ENCODE measurements around the gene RC3H1. TPM values are rescaled to one million over a fixed set of nuclear protein-coding genes. Genes with fewer than 3 reads are reported as not detected.
A peak's percentile ranks its signal among the peaks of the same experiment; 100 is the strongest.
"Not testable (repeated sequence)": the region's sequence is repeated elsewhere in the genome, so short reads cannot be mapped to it uniquely, and the experiment has no call there.

The RC3H1 gene
- total RNA-seq, 1 donor from 2014 or later, result 23.2 TPM

DNA sequence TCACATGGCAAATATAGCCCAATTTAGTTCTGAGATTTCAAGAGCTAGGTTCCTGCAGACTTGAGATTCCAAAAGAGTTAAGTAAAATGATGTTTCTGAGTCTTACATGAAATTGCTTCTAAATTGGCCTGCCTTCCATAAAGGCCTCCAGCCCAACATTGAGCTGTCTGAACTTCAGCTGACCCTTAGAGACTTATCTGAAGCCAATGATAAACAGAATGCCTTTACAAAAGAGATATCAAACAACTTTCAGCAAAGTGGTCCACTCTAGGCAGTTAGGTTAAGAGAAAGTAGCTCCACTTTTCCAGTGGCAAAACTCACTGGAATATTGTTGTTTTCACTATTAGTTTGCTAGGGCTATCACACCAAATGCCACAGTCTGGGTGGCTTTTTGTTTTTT lies 6.3 kb upstream of the RC3H1 start:
- DNase-seq (no peak), ATAC-seq (no peak)
- intact Hi-C loops (cut with micrococcal nuclease), result no loop called here

- no peak for DNase-seq
- intact Hi-C loops (cut with micrococcal nuclease), result no loop called here
Observed at GRCh38 chr1:174023440-174023839, 1.3 kb upstream of the RC3H1 start.

GRCh38 chr1:174022976-174023277 lies 770 bp upstream of the RC3H1 start:
- no peak for DNase-seq
- intact Hi-C loops (cut with micrococcal nuclease), result no loop called here
- ATAC-seq, result no peak

More at GRCh38 chr1:174023440-174023839, 1.3 kb upstream of the RC3H1 start:
- peak; percentile 22 for ATAC-seq

DNA sequence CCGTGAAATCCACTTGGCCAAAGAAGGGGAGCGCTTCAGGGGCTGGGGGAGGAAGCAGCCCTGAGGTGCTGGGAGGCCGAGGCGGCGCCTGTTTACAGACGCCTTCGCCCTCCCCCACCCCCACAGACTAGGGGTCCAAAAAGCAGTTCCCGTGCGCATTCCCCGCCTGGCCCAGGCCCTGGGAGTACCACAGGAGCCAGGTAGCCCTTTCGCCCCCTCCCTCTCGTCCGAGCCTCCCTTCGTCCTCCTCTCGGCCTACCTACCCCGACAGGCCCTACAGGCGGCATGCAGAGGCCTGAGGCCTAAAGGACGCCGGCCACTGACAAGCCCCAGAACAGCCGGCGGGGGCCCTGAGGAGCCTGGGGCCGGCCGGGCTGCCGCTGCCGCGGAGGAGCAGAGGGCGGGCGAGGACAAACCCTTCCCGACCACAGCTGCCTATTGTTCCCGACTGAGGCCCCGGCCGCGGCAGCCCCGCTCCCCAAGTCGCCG lies 522 bp downstream of the RC3H1 start:
- intact Hi-C loops (cut with micrococcal nuclease), result no loop called here
- peak; percentile 65 for ATAC-seq
- peak; percentile 67 for DNase-seq

- ATAC-seq (no peak), DNase-seq (no peak)
- intact Hi-C loops (cut with micrococcal nuclease), result no loop called here
Observed at GRCh38 chr1:174018565-174018964, 3.6 kb downstream of the RC3H1 start.

GRCh38 chr1:174017231-174017970 lies 4.8 kb downstream of the RC3H1 start:
- ATAC-seq (no peak), DNase-seq (no peak)
- intact Hi-C loops (cut with micrococcal nuclease), result no loop called here

GRCh38 chr1:174013864-174014418 lies 8.2 kb downstream of the RC3H1 start:
- ATAC-seq, result no peak
- intact Hi-C loops (cut with micrococcal nuclease), result no loop called here
- no peak for DNase-seq

DNA sequence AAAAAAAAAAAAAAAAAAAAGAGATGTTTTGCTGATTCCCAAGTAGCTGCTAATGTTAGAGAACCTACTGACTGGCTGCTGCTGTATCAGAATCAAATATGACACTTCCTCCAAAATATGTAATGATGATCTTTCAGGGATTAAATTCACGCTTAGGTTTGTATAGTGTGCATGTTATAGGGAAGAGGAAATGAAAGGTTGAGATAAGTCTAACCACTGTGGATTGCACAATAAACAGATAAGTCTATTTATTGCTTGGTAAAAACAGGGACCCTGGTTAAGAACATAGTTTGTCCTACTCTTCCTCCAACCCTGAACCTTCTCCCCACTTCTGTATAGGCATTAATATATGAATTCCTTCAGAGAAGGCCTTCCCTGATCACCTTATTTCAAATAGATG lies 13.2 kb downstream of the RC3H1 start:
- DNase-seq (no peak), ATAC-seq (peak; percentile 12)
- intact Hi-C loops (cut with micrococcal nuclease), result no loop called here

DNA sequence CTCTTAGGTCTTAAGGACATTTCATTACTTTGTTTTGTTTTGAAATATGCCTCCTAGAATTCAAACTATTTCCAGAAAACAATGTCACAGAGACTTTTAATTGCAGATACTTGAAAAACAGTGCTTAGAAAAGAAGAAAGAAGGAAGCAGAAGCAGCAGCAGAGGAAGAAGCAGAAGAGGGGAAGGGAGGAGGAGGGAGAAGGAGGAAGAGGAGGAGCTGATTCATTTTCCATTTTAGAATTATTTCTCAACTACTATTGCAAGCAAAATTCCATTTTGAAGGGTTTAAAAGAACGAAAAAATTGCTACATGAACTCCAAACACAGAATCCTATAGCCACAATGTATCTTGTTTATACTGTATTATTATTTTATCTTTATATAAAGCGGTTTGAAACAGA lies 13.9 kb downstream of the RC3H1 start:
- intact Hi-C loops (cut with micrococcal nuclease), result no loop called here
- ATAC-seq, result no peak

DNA sequence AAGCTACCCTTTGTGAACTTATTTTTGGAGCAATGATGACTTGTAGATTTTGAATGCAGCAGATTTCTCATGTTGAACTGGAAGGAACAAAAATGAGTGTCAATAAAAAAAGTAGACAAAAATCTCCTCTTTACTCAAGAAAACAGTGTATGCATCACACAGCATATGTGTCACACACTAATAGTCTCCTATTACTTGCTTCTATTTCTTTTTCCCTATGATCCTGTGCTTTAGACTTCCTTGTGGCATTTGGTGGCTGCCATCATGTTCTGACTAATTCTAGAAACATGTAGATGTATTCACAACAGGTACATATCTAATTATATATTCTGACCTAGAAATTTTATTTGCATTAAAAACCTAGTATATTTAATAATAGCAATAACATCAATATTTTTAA lies 14.3 kb downstream of the RC3H1 start:
- no peak for ATAC-seq
- DNase-seq, result no peak
- intact Hi-C loops (cut with micrococcal nuclease), result no loop called here

More for the DNA sequence above, 13.9 kb downstream of the RC3H1 start:
- DNase-seq, result no peak

GRCh38 chr1:174005032-174005431 lies 17.1 kb downstream of the RC3H1 start:
- intact Hi-C loops (cut with micrococcal nuclease), result no loop called here
- ATAC-seq (peak; percentile 83), DNase-seq (no peak)

DNA sequence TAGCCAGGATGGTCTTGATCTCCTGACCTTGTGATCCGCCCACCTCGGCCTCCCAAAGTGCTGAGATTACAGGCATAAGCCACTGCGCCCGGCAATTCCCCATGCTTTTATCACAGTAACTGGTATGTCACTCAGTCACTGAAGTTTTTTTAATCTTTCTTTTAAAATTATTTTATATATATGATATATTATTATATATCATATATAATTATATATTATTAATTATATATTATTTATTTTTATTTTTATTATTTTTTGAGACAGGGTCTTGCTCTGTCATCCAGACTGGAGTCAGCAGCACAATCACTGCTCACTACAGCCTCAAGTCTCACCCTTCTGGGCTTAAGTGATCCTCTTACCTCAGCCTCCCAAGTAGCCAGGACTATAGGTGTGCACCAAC lies 18.3 kb downstream of the RC3H1 start:
- intact Hi-C loops (cut with micrococcal nuclease), result no loop called here
- DNase-seq (no peak), ATAC-seq (no peak)

GRCh38 chr1:174001573-174001972 lies 20.6 kb downstream of the RC3H1 start:
- no peak for DNase-seq
- intact Hi-C loops (cut with micrococcal nuclease), result no loop called here
- ATAC-seq, result no peak

DNA sequence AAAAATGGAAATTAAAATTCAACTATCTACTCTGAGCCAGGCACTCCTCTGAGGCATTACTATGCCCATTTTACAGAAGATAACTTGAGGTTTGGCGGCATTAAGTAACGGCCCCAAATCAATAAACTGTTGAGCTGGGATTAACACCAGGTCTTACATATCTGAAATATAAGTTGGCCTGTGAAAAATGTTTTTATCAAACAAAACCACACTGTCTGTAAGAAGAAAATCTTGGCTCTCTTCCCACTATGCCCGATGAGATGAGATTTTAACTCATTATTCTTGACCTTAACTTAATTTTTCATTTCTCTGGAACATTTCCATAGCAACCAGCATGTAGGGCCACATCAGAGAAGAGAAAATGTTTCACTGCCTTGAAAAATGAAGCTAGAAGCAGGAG lies 21.8 kb downstream of the RC3H1 start:
- no peak for ATAC-seq
- intact Hi-C loops (cut with micrococcal nuclease), result no loop called here
- no peak for DNase-seq

GRCh38 chr1:173997791-173998190 lies 24.4 kb downstream of the RC3H1 start:
- intact Hi-C loops (cut with micrococcal nuclease), result no loop called here
- no peak for ATAC-seq
- DNase-seq, result no peak

DNA sequence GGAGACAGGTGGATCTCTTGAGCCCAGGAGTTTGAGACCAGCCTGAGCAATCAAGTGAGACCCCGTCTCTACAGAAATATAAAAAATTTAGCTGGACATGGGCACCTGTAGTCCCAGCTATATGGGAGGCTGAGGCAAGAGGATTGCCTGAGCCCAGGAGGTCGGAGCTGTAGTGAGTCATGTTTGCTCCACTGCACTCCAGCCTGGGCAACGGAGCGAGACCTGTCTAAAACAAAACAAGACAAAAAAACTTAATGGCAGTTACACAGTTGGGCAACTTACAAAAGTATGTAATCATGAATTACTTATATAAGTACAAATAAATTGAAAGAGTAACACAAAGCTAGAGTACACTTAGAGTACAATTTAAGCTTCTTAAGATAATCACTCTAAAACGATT lies 25.2 kb downstream of the RC3H1 start:
- ATAC-seq, result no peak
- intact Hi-C loops (cut with micrococcal nuclease), result no loop called here
- DNase-seq, result no peak

DNA sequence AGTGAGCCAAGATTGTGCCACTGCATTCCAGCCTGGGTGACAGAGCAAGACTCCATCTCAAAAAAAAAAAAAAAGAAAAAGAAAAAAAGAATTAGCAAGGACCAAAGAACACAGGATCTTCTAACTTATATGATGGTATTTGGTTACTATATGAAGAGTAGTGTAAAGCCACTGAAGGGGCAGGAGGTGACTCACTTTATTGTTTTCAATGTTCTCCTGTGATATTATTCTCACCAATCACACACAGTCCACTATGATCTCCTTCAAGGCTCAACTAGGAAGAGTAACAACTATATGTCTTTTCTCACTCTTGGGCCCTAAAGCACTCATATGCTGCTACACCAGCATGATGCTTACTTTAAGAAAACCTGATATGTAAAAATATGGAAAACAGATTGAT lies 26.7 kb downstream of the RC3H1 start:
- ATAC-seq (no peak), DNase-seq (no peak)
- intact Hi-C loops (cut with micrococcal nuclease), result no loop called here

GRCh38 chr1:173993948-173994347 lies 28.2 kb downstream of the RC3H1 start:
- ATAC-seq; DNase-seq; intact Hi-C loops (cut with micrococcal nuclease): not testable (repeated sequence)

GRCh38 chr1:173988068-173988467 lies 34.1 kb downstream of the RC3H1 start:
- no peak for DNase-seq
- intact Hi-C loops (cut with micrococcal nuclease), result no loop called here
- no peak for ATAC-seq

DNA sequence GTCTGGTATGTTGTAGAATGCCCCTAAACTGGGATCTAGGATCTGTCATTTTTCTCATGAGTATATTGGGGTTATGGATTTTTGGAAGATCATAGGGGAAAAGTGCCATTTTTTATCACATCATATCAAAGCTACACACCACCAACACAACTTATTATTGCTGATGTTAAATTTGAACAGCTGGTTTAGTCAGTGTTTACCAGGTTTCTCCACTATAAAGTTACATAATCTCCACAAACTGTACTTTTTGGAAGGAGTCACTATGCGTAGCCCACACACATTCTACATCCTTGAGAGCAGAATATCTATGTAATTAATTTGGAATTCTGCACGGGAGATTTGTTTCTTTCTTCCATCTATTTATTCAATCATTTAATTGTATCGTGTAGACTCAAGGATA lies 35.2 kb downstream of the RC3H1 start:
- intact Hi-C loops (cut with micrococcal nuclease), result no loop called here
- no peak for ATAC-seq
- no peak for DNase-seq

DNA sequence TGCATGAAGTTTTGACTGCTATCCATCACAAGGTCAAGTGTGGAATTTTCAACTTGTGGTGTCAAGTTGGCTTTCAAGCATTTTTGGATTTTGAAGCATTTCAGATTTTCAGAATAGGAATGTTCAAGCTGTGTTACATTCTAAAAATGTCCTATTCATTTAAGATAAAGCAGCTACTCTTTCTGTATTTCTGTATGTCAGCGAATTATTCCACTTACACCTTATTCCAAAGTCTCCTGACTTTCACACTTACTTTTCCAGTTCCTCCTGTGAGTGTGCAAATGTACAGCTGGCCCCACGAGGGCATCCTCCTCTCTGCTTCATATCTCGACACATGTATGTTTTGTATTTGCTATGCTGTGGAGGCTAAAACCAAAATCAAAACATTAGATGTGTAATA lies 51.9 kb downstream of the RC3H1 start:
- intact Hi-C loops (cut with micrococcal nuclease), result no loop called here
- DNase-seq, result no peak

More for the DNA sequence above, 51.9 kb downstream of the RC3H1 start:
- ATAC-seq, result no peak
